CD4-positive, CD25-positive, alpha-beta regulatory T cell (primary cell): ENCODE measurements around the gene ORC5. TPM values are rescaled to one million over a fixed set of nuclear protein-coding genes. Genes with fewer than 3 reads are reported as not detected.

Experiments
- ATAC-seq, 2 donors: fragments of 150-1000 bp; cut with Tn5 transposase; one replicate each; pipeline ENCODE4 v1.10.0; 2021; ENCODE audit warnings: low read depth in 2 of 2, moderate number of reproducible peaks in 2 of 2, moderate library complexity in 1 of 2
- DNase-seq, 3 donors: peaks; one replicate each; pipeline versions ENCODE4 v3.0.0 to v3.0.0-alpha.2; 2012 to 2022; ENCODE audit warnings: mixed read lengths in 1 of 3
- H3K27ac ChIP-seq: one replicate; pipeline ENCODE4 v1.7.0; 2013; ENCODE audit warnings: mild to moderate bottlenecking, low read length; ENCODE audit not compliant: insufficient read depth, poor library complexity, severe bottlenecking
- H3K27me3 ChIP-seq: one replicate; pipeline ENCODE4 v1.7.0; 2013; ENCODE audit warnings: low read length; ENCODE audit not compliant: control insufficient read depth, insufficient read depth
- H3K36me3 ChIP-seq: one replicate; pipeline ENCODE4 v1.7.0; 2013; ENCODE audit warnings: mild to moderate bottlenecking, low read length, moderate library complexity; ENCODE audit not compliant: control insufficient read depth, insufficient read depth
- H3K4me1 ChIP-seq: 2 replicates; pipeline ENCODE4 v1.7.0; 2013; ENCODE audit warnings: mild to moderate bottlenecking, low read length; ENCODE audit not compliant: insufficient read depth, control insufficient read depth, poor library complexity, severe bottlenecking
- H3K4me3 ChIP-seq: one replicate; pipeline ENCODE4 v1.7.0; 2013; ENCODE audit warnings: low read depth, mild to moderate bottlenecking, low read length, moderate library complexity
- H3K9me3 ChIP-seq, 2 experiments: 1 replicate in 1 of 2; 2 replicates in 1 of 2; pipeline ENCODE4 v1.7.0; 2013; ENCODE audit warnings: low read length in 2 of 2, mild to moderate bottlenecking in 1 of 2, moderate library complexity in 1 of 2; ENCODE audit not compliant: control insufficient read depth in 2 of 2
- H3K27ac Mint-ChIP-seq, 3 donors: one replicate each; pipeline ENCODE4 v1.8.0; 2020 to 2022; ENCODE audit warnings: mild to moderate bottlenecking in 3 of 3, mixed read lengths in 3 of 3, moderate library complexity in 2 of 3
- H3K27me3 Mint-ChIP-seq: one replicate; pipeline ENCODE4 v1.8.0; 2022; ENCODE audit warnings: mild to moderate bottlenecking, mixed read lengths
- H3K36me3 Mint-ChIP-seq: one replicate; pipeline ENCODE4 v1.8.0; 2020; ENCODE audit warnings: mixed read lengths
- H3K4me1 Mint-ChIP-seq, 4 donors: one replicate each; pipeline ENCODE4 v1.8.0; 2020 to 2022; ENCODE audit warnings: mixed read lengths in 4 of 4, mild to moderate bottlenecking in 1 of 4
- H3K4me3 Mint-ChIP-seq, 4 donors: one replicate each; pipeline ENCODE4 v1.8.0; 2020 to 2022; ENCODE audit warnings: mild to moderate bottlenecking in 4 of 4, mixed read lengths in 4 of 4, moderate library complexity in 3 of 4
- H3K9me3 Mint-ChIP-seq, 7 donors: one replicate each; pipeline ENCODE4 v1.8.0; 2020 to 2022; ENCODE audit warnings: mixed read lengths in 7 of 7, mild to moderate bottlenecking in 3 of 7, moderate library complexity in 2 of 7
- polyA plus RNA-seq, 4 donors: library from polyadenylated mRNA; unstranded; fragments of 300-500 nt; fragmentation: Illumina TruSeq; gene quantifications; one replicate each; pipeline ENCODE4 v1.2.3, GENCODE V29; 2021
- total RNA-seq: library from RNA; stranded (reverse); gene quantifications from one replicate; pipeline ENCODE4 v1.2.3, GENCODE V29; 2022

ORC5 gene
- 16.7 TPM for total RNA-seq
- polyA plus RNA-seq, result 10 to 100 TPM; 19.4 to 30.0 (median 29.1) TPM

DNA sequence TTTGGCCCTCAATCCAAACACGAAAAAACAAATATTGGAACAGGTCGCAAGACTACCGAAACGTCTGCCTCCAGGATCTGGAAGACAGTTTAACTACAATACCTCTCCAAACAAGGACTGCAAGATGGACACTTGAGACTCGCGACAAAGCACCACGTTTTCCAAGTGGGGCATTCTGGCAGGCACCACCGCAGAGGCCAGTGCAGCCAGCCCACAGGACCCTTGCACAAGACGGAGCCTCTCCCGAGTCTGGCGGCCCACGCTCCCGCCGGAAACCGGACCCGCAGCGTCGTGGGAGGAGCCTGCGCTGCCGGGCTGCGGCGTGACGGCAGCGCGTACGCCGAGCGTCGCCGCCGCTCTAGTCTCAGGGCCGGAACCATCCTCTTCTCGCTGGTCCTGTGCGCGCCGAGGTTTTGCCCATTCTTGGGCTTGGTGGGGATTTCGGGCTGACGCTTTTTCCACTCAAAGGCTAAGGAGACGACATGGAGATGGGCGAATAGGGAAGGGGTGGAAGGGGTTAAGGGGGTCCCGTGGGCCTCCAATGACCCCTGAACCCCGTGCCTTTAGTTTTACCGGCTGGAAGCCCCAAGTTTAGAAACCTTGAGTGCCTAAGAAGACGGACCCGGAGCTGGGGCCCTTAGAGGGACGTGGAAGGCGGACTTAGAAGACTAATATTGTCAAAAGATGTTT is at the start of gene ORC5:
TSS of gene ORC5 (minus strand) at position 283 of the 690 bp plus-strand sequence. CDS start at position 174, 109 bp downstream.
- peak; percentile 55 to 90 (median 74) for DNase-seq
- peaks cover 11% of the 10 kb centered on the region for H3K36me3 ChIP-seq
- H3K36me3 Mint-ChIP-seq, result peaks cover 11% of the 10 kb centered on the region
- peaks cover 0 to 4% (median 0%) of the 10 kb centered on the region in 7 donors for H3K9me3 Mint-ChIP-seq
- peak; percentile 99 for ATAC-seq
- peaks cover 19% of the 10 kb centered on the region for H3K27me3 Mint-ChIP-seq
- H3K27me3 ChIP-seq, result no peaks in the 10 kb centered on the region
- H3K27ac Mint-ChIP-seq, result peak within 1 kb of the TSS; percentile 95 to 98 (median 97)
- peaks cover 20% of the 10 kb centered on the region for H3K4me1 ChIP-seq
- peak within 1 kb of the TSS; percentile 96 to 98 (median 98) for H3K4me3 Mint-ChIP-seq
- peak within 1 kb of the TSS; percentile 76 for H3K27ac ChIP-seq
- H3K4me1 Mint-ChIP-seq, result peaks cover 22 to 49% (median 31%) of the 10 kb centered on the region in 4 donors
- H3K9me3 ChIP-seq, result no peaks in the 10 kb centered on the region
- peak within 1 kb of the TSS; percentile 96 for H3K4me3 ChIP-seq

DNA sequence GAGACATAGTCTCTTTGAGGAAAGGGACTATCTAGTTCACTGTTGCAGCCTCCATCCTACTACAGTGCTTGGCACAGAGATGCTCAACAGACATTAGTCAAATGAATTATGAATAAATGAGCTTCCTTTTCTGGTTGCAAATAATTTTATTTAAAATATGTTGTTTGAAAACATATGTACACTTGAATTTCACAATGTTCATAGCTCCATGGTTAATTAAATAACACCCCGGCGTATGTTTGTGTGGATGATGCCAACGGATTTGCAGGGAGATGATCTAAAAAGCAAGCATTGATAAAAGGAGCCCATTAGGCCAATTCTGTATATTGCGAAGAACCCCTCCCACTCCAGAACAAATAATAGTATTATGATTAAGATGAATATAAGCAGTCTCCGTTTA is 47.8 kb upstream of the ORC5 start:
- no peak for DNase-seq
- no peak for ATAC-seq
- no peak overlapping the region for H3K4me3 ChIP-seq
- no peak overlapping the region for H3K27ac ChIP-seq
- Mint-ChIP-seq H3K27me3 (no peaks in the 10 kb centered on the region), H3K4me3 (no peak overlapping the region), H3K27ac (no peak overlapping the region), H3K36me3 (no peaks in the 10 kb centered on the region), H3K4me1 (no peaks in the 10 kb centered on the region), H3K9me3 (peaks cover 0 to 1% (median 0%) of the 10 kb centered on the region in 7 donors)
- H3K27me3 ChIP-seq, result no peaks in the 10 kb centered on the region
- no peaks in the 10 kb centered on the region for H3K36me3 ChIP-seq
- H3K4me1 ChIP-seq, result no peaks in the 10 kb centered on the region
- no peaks in the 10 kb centered on the region for H3K9me3 ChIP-seq

DNA sequence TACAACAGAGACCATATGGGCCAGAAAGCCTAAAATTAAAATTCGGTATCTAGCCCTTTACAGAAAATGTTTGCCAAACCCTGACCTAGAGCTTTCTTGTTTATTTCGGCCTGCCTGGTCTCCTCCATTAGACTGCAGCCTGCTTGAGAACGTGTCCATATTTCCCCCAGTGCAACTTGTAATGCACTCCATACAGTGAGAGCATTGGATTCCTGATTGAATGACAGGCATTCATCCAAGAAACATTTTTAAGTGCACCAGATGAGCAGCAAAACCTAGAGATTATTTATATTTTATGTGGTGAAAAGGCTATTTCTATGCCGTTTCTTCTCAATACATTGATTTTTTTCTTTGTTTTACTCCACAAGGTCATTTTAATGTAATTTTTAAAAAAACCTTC is 47.4 kb upstream of the ORC5 start:
- no peak overlapping the region for H3K4me3 Mint-ChIP-seq
- no peak overlapping the region for H3K4me3 ChIP-seq
- H3K36me3 Mint-ChIP-seq, result no peaks in the 10 kb centered on the region
- H3K36me3 ChIP-seq, result no peaks in the 10 kb centered on the region
- H3K27me3 Mint-ChIP-seq, result no peaks in the 10 kb centered on the region
- DNase-seq (no peak), ATAC-seq (no peak)
- no peaks in the 10 kb centered on the region for H3K4me1 Mint-ChIP-seq
- H3K27ac Mint-ChIP-seq, result no peak overlapping the region
- H3K27me3 ChIP-seq, result no peaks in the 10 kb centered on the region
- H3K9me3 ChIP-seq, result no peaks in the 10 kb centered on the region
- no peak overlapping the region for H3K27ac ChIP-seq
- H3K4me1 ChIP-seq, result no peaks in the 10 kb centered on the region
- peaks cover 0 to 1% (median 0%) of the 10 kb centered on the region in 7 donors for H3K9me3 Mint-ChIP-seq

DNA sequence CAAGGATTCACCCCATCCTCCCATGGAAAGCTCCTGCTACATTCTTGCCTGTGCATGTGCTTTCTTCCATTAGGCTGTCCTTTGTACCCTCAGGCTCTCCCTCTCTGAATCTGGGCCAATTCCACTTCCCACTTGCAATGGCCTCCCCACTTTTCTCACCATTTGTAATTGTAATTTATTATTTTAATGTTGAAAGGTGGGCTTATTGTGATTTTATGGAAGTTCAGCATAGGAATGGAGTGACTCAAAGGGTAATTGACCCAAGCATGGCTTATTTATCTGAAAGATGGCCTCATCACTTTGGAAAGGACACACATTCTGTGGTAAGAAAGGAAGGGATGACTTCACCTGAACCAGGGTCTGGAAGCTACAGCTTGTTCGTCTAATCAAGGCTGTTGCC is 46.9 kb upstream of the ORC5 start:
- no peak overlapping the region for H3K27ac ChIP-seq
- DNase-seq, result no peak
- Mint-ChIP-seq H3K4me3 (no peak overlapping the region), H3K27me3 (no peaks in the 10 kb centered on the region), H3K27ac (peak overlapping the region in 1 of 3 donors; percentile 44), H3K4me1 (no peaks in the 10 kb centered on the region), H3K9me3 (peaks cover 0 to 1% (median 0%) of the 10 kb centered on the region in 7 donors), H3K36me3 (no peaks in the 10 kb centered on the region)
- H3K4me3 ChIP-seq, result no peak overlapping the region
- ATAC-seq, result no peak
- H3K9me3 ChIP-seq, result no peaks in the 10 kb centered on the region
- H3K36me3 ChIP-seq, result no peaks in the 10 kb centered on the region
- H3K4me1 ChIP-seq, result no peaks in the 10 kb centered on the region
- no peaks in the 10 kb centered on the region for H3K27me3 ChIP-seq

DNA sequence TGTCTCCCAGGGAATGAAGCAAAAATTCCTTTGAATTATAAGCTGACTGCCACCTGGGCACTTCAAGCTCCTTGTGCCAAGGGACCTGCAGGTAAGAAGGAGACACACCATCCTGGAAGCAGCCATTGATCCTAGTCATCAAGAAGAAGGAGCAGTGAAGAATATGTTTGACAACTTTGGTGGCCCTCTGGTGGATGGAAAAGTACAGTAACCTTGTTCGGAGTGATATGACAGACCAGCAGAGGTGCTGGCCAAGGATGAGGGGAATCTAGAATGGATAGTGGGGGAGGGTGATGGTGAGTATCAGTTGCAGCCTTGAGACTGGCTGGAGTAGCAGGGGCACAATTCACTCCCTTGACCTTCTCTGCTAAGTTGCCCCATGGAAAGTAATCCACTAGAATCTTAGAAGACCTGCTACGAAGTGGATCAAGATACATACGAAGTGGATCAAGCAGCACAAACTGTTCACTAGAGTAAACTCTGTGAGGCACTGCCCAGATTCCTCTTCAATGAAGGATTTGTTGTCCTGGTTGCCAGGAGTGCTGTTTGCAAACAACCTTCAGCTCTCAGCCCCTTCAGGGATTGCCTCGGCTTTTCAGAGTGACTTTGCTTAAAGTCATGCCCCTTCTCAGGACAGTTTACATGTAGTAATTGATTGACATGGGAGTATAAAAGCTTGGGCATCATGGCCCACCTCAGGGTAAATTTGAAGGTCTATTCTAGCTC is 44.8 kb upstream of the ORC5 start:
- Mint-ChIP-seq H3K4me3 (no peak overlapping the region), H3K27me3 (no peaks in the 10 kb centered on the region), H3K36me3 (no peaks in the 10 kb centered on the region), H3K4me1 (no peaks in the 10 kb centered on the region), H3K27ac (no peak overlapping the region), H3K9me3 (peaks cover 0 to 3% (median 0%) of the 10 kb centered on the region in 7 donors)
- no peaks in the 10 kb centered on the region for H3K36me3 ChIP-seq
- no peak overlapping the region for H3K27ac ChIP-seq
- no peak for ATAC-seq
- no peaks in the 10 kb centered on the region for H3K9me3 ChIP-seq
- DNase-seq, result no peak
- no peaks in the 10 kb centered on the region for H3K4me1 ChIP-seq
- H3K4me3 ChIP-seq, result no peak overlapping the region
- no peaks in the 10 kb centered on the region for H3K27me3 ChIP-seq

DNA sequence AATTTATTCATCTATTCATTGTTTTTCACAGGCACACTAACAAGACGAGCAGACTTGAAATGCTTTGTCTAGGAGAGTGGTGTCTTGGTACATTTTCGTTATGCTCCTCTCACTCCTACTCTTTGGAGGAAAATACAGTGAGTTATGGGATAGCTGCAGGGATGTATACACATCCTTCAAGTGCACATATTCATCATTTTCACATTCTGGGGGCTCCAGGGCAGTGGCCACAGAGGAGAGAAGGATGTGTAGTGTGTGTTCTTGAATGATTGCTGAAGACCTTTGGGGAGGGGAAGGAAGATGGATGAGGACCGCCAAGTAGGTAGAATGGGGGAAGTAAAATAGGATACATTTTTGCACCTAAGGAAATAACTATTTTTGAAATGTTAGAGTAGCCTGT is 34.8 kb upstream of the ORC5 start:
- Mint-ChIP-seq H3K4me1 (no peaks in the 10 kb centered on the region), H3K36me3 (no peaks in the 10 kb centered on the region), H3K27ac (no peak overlapping the region), H3K4me3 (no peak overlapping the region), H3K27me3 (peaks cover 26% of the 10 kb centered on the region), H3K9me3 (peaks cover 0 to 3% (median 0%) of the 10 kb centered on the region in 7 donors)
- no peak for DNase-seq
- no peaks in the 10 kb centered on the region for H3K9me3 ChIP-seq
- H3K27me3 ChIP-seq, result peaks cover 7% of the 10 kb centered on the region
- no peaks in the 10 kb centered on the region for H3K4me1 ChIP-seq
- no peak for ATAC-seq
- no peaks in the 10 kb centered on the region for H3K36me3 ChIP-seq
- no peak overlapping the region for H3K4me3 ChIP-seq
- no peak overlapping the region for H3K27ac ChIP-seq

DNA sequence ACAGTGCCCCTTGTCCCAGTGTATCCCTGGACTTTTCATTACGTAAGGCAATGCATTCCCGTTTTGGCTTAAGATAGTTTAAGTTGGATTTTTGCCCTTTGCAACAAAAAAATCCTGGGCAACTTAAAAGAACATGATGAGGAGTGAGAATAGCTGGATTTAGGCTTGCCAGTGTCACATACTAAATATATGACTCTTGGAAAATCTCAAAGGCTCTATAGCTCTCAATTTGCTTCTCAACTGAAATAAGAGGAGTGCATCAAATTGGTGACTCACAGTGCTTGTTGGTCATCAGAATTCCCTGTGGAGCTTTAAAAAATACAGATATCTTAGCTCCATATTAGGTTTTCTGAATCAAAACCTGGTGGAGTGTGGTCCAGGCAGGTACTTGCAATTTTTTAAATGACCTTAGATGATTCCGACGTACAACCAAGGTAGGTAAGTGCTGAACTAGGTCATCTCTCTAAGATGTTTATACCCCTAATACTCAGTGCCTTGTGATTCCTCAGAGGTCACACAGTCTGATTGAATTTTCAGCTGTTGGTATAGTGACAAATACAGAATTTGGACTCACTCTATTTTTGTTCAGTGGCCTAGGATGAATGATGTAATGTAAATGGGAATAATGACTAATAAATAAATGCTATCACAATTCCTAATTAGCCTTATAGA is 33.9 kb upstream of the ORC5 start:
- Histone ChIP-seq H3K9me3 (no peaks in the 10 kb centered on the region), H3K4me1 (no peaks in the 10 kb centered on the region), H3K36me3 (no peaks in the 10 kb centered on the region), H3K4me3 (no peak overlapping the region), H3K27me3 (peaks cover 12% of the 10 kb centered on the region), H3K27ac (no peak overlapping the region)
- Mint-ChIP-seq H3K27me3 (peaks cover 26% of the 10 kb centered on the region), H3K36me3 (no peaks in the 10 kb centered on the region), H3K4me3 (no peak overlapping the region), H3K9me3 (peaks cover 0 to 5% (median 0%) of the 10 kb centered on the region in 7 donors), H3K4me1 (no peaks in the 10 kb centered on the region), H3K27ac (peak overlapping the region in 1 of 3 donors; percentile 18)
- ATAC-seq, result no peak
- DNase-seq, result no peak
